GM12878 (cell line): ENCODE data around the gene PSMF1. TPM values are rescaled to one million over a fixed set of nuclear protein-coding genes. Genes with fewer than 3 reads are reported as not detected.

Experiments used
- ATAC-seq: fragments of 200-7000 bp; cut with Tn5 transposase; 3 replicates; pipeline ENCODE4 v1.9.1; 2020; ENCODE audit warnings: mild to moderate bottlenecking, moderate library complexity
- BruUV-seq: library from RNA; stranded (reverse); fragments of 400-500 nt; replicated peaks from 2 replicates; lab custom pipeline; 2021; lab: Mats Ljungman, UMichigan
- CTCF ChIA-PET: fragments of 300-600 bp; sonication (Branson Sonifier 250); formaldehyde crosslinking; extraction: SDS; loops from one replicate; lab custom pipeline; 2021; ENCODE audit warnings: inconsistent platforms; lab: Yijun Ruan, JAX
- POLR2A ChIA-PET: fragments of 350-600 bp; formaldehyde crosslinking; extraction: SDS; loops from one replicate; lab custom pipeline; 2021; ENCODE audit warnings: inconsistent platforms; lab: Charles Lee
- RAD21 ChIA-PET: fragments of 300-600 bp; sonication (Branson Sonifier 250); formaldehyde crosslinking; loops from one replicate; lab custom pipeline; 2023; ENCODE audit warnings: antibody characterized with exemption; ENCODE audit not compliant: unreplicated experiment; lab: Charles Lee
- SMC1A ChIA-PET: fragments of 300-600 bp; sonication (Branson Sonifier 250); formaldehyde crosslinking; loops from one replicate; lab custom pipeline; 2023; ENCODE audit not compliant: unreplicated experiment, uncharacterized antibody; lab: Charles Lee
- DNase-seq: peaks from one replicate; pipeline ENCODE4 v3.0.0-alpha.2; 2011; ENCODE audit warnings: low read depth, low spot score
- FAIRE-seq: peaks from 3 replicates; lab custom pipeline; 2011; peaks lifted over from hg19 to GRCh38; lab: Jason Lieb, UNC
- H2AFZ ChIP-seq: 2 replicates; pipeline ENCODE4 v1.6.0; 2011; ENCODE audit warnings: low read depth, low read length, control low read depth; ENCODE audit not compliant: control insufficient read depth
- H3K27ac ChIP-seq: 2 replicates; pipeline ENCODE4 v1.5.1; 2011; ENCODE audit warnings: control low read depth; ENCODE audit not compliant: control insufficient read depth, insufficient read depth
- H3K27me3 ChIP-seq, 2 experiments: replicated peaks in 1 of 2; 2 replicates each; pipeline versions ENCODE4 v1.6.0 to v1.6.1; 2011; ENCODE audit warnings: low read length in 1 of 2; ENCODE audit not compliant: control insufficient read depth in 2 of 2, insufficient read depth in 2 of 2
- H3K36me3 ChIP-seq, 2 experiments: 2 replicates each; pipeline ENCODE4 v1.5.1; 2011; ENCODE audit warnings: low read length in 1 of 2; ENCODE audit not compliant: control insufficient read depth in 2 of 2, insufficient read depth in 2 of 2
- H3K4me1 ChIP-seq: 2 replicates; pipeline ENCODE4 v1.6.1; 2011; ENCODE audit warnings: mild to moderate bottlenecking, low read length, moderate library complexity, mixed read lengths; ENCODE audit not compliant: control insufficient read depth, insufficient read depth
- H3K4me2 ChIP-seq: 2 replicates; pipeline ENCODE4 v1.6.0; 2011; ENCODE audit warnings: control low read depth; ENCODE audit not compliant: control insufficient read depth, insufficient read depth
- H3K4me3 ChIP-seq: fragments of 200-600 bp; sonication (generic); 2 replicates; pipeline ENCODE4 v1.5.1; 2016
- H3K79me2 ChIP-seq: 2 replicates; pipeline ENCODE4 v1.6.0; 2011; ENCODE audit warnings: low read length; ENCODE audit not compliant: control insufficient read depth, insufficient read depth
- H3K9ac ChIP-seq: 2 replicates; pipeline ENCODE4 v1.8.0; 2011; ENCODE audit warnings: low read length, control low read depth, mixed read lengths; ENCODE audit not compliant: control insufficient read depth, insufficient read depth
- H3K9me3 ChIP-seq: replicated peaks from 3 replicates; pipeline ENCODE4 v1.5.1; 2011; ENCODE audit warnings: mild to moderate bottlenecking, low read length; ENCODE audit not compliant: control insufficient read depth, insufficient read depth
- H4K20me1 ChIP-seq: 2 replicates; pipeline ENCODE4 v1.6.0; 2011; ENCODE audit not compliant: control insufficient read depth, insufficient read depth
- BRCA1 ChIP-seq: IDR thresholded peaks from 2 replicates; pipeline ENCODE4 v1.6.1; 2011; ENCODE audit warnings: low read depth, low read length, improper control_type of control experiment
- CHD1 ChIP-seq: IDR thresholded peaks from 2 replicates; pipeline ENCODE4 v1.6.1; 2012; ENCODE audit warnings: low read depth, low read length, improper control_type of control experiment
- ETV6 ChIP-seq, 2 experiments: fragments of 450-650 bp in 1 of 2; IDR thresholded peaks in 1 of 2; conservative IDR thresholded peaks in 1 of 2; 2 replicates each; pipeline ENCODE4 v1.6.1; 2014; ENCODE audit warnings: antibody characterized with exemption in 1 of 2, borderline replicate concordance in 1 of 2, low read depth in 1 of 2, mild to moderate bottlenecking in 1 of 2, moderate library complexity in 1 of 2
- HDAC6 ChIP-seq: fragments of 200-600 bp; sonication (generic); IDR thresholded peaks from one replicate; pipeline ENCODE4 v1.8.0; 2017; ENCODE audit warnings: antibody characterized with exemption; ENCODE audit not compliant: unreplicated experiment
- HSF1 ChIP-seq: fragments of 150-350 bp; IDR thresholded peaks from 2 replicates; pipeline ENCODE4 v1.6.1; 2014; ENCODE audit warnings: mild to moderate bottlenecking, low read depth, low read length
- IKZF1 ChIP-seq: fragments of 450-650 bp; conservative IDR thresholded peaks from 2 replicates; pipeline ENCODE4 v1.6.1; 2017; ENCODE audit warnings: antibody characterized with exemption, mild to moderate bottlenecking
- MEF2B ChIP-seq: fragments of 450-650 bp; IDR thresholded peaks from 2 replicates; pipeline ENCODE4 v1.6.1; 2018; ENCODE audit warnings: mild to moderate bottlenecking, moderate library complexity; ENCODE audit not compliant: partially characterized antibody, poor library complexity, severe bottlenecking
- NBN ChIP-seq: fragments of 450-650 bp; IDR thresholded peaks from 2 replicates; pipeline ENCODE4 v1.6.1; 2016
- PAX5 ChIP-seq: IDR thresholded peaks from 2 replicates; pipeline ENCODE4 v1.6.1; 2011; ENCODE audit warnings: low read depth, low read length, borderline replicate concordance
- PML ChIP-seq: IDR thresholded peaks from 2 replicates; pipeline ENCODE4 v1.6.1; 2012; ENCODE audit warnings: low read length, inconsistent platforms
- RELA ChIP-seq: fragments of 450-650 bp; IDR thresholded peaks from 2 replicates; pipeline ENCODE4 v1.8.0; 2014; ENCODE audit warnings: borderline replicate concordance; ENCODE audit not compliant: partially characterized antibody
- SIX5 ChIP-seq: IDR thresholded peaks from 2 replicates; pipeline ENCODE4 v1.6.1; 2011; ENCODE audit warnings: mild to moderate bottlenecking, low read depth, low read length, moderate library complexity; ENCODE audit not compliant: severe bottlenecking
- SREBF2 ChIP-seq: IDR thresholded peaks from 2 replicates; pipeline ENCODE4 v1.6.1; 2012; ENCODE audit warnings: mild to moderate bottlenecking, low read length
- TCF3 ChIP-seq: IDR thresholded peaks from 2 replicates; pipeline ENCODE4 v1.6.1; 2012; ENCODE audit warnings: low read depth, mild to moderate bottlenecking, low read length, borderline replicate concordance; ENCODE audit not compliant: insufficient read depth
- ZSCAN29 ChIP-seq: fragments of 450-650 bp; IDR thresholded peaks from 2 replicates; pipeline ENCODE4 v1.6.1; 2017; ENCODE audit warnings: mild to moderate bottlenecking, moderate library complexity
- WGBS: methylation state at CpG from one replicate; pipeline ENCODE4 v1.1.6; 2016; ENCODE audit warnings: low lambda C conversion rate; ENCODE audit not compliant: insufficient replicate concordance, insufficient coverage; ENCODE audit errors: missing lambda C conversion rate; 5-methylcytosine and 5-hydroxymethylcytosine counted together
- in situ Hi-C: fragments of 300-500 bp; cut with MboI; formaldehyde crosslinking; loops from 9 replicates; pipeline ENCODE4 v1.14.3; 2018; ENCODE audit warnings: mixed read lengths
- intact Hi-C: fragments of 100-400 bp; cut with micrococcal nuclease; formaldehyde crosslinking; loops from one replicate; pipeline ENCODE4 v1.14.2; 2022; ENCODE audit not compliant: unreplicated experiment
- polyA plus RNA-seq, 11 experiments: library from polyadenylated mRNA; depleted of rRNA in 4 of 11; unstranded in 6 of 11; stranded (reverse) in 5 of 11; fragments of >200 nt; fragmentation: Nextera tagmentation in 4 of 11; fragmentation: Illumina TruSeq in 1 of 11; extraction: Ambion mirVana in 4 of 11; extraction: Trizol in 1 of 11; gene quantifications; 1 replicate in 1 of 11; 2 replicates in 10 of 11; pipeline versions ENCODE4 v1.2.1 to v1.2.3, GENCODE V29; 2011 to 2016; ENCODE audit warnings: inconsistent platforms in 2 of 11, missing spikeins in 2 of 11, low read depth in 1 of 11
- total RNA-seq, 4 experiments: library from RNA; depleted of rRNA in 3 of 4; stranded (reverse); fragments of >200 nt in 3 of 4; fragmentation: Illumina TruSeq in 1 of 4; extraction: Trizol in 1 of 4; gene quantifications; 2 replicates each; pipeline versions ENCODE4 v1.2.1 to v1.2.3, GENCODE V29; 2013 to 2021
- TF ChIP-seq, protein P1 (sequence below): fragments of 450-650 bp; IDR thresholded peaks from 2 replicates; pipeline ENCODE4 v1.6.1; 2017; ENCODE audit warnings: mild to moderate bottlenecking

Gene PSMF1
- total and polyA plus RNA-seq, 10 of the 15 experiments (the other 5 are each of a cell fraction or from before 2014, with no cell fraction given) = 14.2 to 173 (median 40.6) TPM

- no peak for TF ChIP-seq CHD1
These were observed 715 bp downstream of the PSMF1 start (continued) for GRCh38 chr20:1119128-1119505.

DNA sequence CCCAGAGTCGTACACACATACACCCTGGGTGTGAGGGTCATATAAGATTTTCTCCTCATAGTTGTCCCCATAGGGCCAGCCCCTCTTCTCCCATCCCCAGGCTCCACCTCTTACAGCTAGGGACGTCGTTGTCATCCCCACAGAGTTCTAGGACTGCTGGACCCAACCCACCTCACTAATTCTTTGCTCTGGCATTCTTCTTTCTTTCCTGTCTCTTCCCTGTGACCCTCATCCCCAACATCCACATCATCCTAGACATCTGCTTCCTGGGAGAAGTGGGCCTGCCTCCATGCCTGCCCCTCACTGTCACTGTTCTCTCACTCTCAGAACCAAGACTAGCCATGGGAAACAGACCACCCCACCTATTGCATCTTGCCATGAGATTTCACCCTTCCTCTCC lies 1.1 kb downstream of the PSMF1 start:
- 0% methylated on average over 3 of the region's 3 CpGs for WGBS
- Histone ChIP-seq H2AFZ (no peak overlapping the region), H3K27me3 (no peaks in the 10 kb centered on the region), H3K9ac (peak overlapping the region; percentile 78), H3K27ac (peak overlapping the region; percentile 64; the same call in 1 of the 2 replicates), H3K9me3 (no peaks in the 10 kb centered on the region), H3K4me1 (peaks cover 18% of the 10 kb centered on the region), H3K4me3 (peak overlapping the region; percentile 97), H4K20me1 (no peaks in the 10 kb centered on the region), H3K4me2 (peak overlapping the region; percentile 97), H3K36me3 (peaks cover 0 to 7% of the 10 kb centered on the region in 2 experiments; a peak in 2 of 4 replicates), H3K79me2 (peaks cover 61% of the 10 kb centered on the region)
- in situ Hi-C loops = loop anchor here (5.0 kb wide), 1 partner anchor 287 kb away; the partner anchor contains the start of gene FAM110A
- DNase-seq = no peak
- ChIA-PET SMC1A (no interaction called here), CTCF (interaction anchor here (0.8 kb wide), 1 partner anchor 33 kb away, joined by 3 read pairs; no protein-coding TSS in a partner anchor), POLR2A (interaction anchor here (0.5 to 1.3 kb wide), 3 partner anchors 24 to 937 kb away, joined by 3 read pairs; no protein-coding TSS in a partner anchor), RAD21 (no interaction called here)
- BruUV-seq = no TSS peak
- intact Hi-C loops = loop anchor here (5.0 kb wide), 1 partner anchor 273 kb away; the partner anchor contains the start of gene FKBP1A
- FAIRE-seq = no peak
- ATAC-seq = no peak
- TF ChIP-seq MEF2B (no peak), SIX5 (no peak), HDAC6 (no peak), SREBF2 (no peak), TCF3 (no peak), PML (no peak), NBN (no peak), RELA (no peak), IKZF1 (no peak), HSF1 (no peak), ZSCAN29 (no peak), BRCA1 (no peak), ETV6 (conservative IDR thresholded peaks at IDR 0.05 in 1 of 2, IDR thresholded peaks at IDR 0.05 in 1 of 2; ENCODE audit: borderline replicate concordance in 1 of 2, low read depth in 1 of 2) (no peak), PAX5 (no peak)
- TF ChIP-seq, protein P1, sequence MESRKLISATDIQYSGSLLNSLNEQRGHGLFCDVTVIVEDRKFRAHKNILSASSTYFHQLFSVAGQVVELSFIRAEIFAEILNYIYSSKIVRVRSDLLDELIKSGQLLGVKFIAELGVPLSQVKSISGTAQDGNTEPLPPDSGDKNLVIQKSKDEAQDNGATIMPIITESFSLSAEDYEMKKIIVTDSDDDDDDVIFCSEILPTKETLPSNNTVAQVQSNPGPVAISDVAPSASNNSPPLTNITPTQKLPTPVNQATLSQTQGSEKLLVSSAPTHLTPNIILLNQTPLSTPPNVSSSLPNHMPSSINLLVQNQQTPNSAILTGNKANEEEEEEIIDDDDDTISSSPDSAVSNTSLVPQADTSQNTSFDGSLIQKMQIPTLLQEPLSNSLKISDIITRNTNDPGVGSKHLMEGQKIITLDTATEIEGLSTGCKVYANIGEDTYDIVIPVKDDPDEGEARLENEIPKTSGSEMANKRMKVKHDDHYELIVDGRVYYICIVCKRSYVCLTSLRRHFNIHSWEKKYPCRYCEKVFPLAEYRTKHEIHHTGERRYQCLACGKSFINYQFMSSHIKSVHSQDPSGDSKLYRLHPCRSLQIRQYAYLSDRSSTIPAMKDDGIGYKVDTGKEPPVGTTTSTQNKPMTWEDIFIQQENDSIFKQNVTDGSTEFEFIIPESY = no peak
